Nephron progenitor cell (in vitro differentiated cells): Measurements from ENCODE around the gene HES4.

Experiments
- DNase-seq: peaks from one replicate; pipeline ENCODE4 v3.0.0; 2021
- H3K27ac Mint-ChIP-seq: 2 replicates; pipeline ENCODE4 v1.8.0; 2021; ENCODE audit warnings: mild to moderate bottlenecking, moderate library complexity, mixed read lengths
- H3K27me3 Mint-ChIP-seq: 2 replicates; pipeline ENCODE4 v1.8.0; 2021; ENCODE audit warnings: mild to moderate bottlenecking, low read depth, mixed read lengths; ENCODE audit not compliant: poor library complexity
- H3K36me3 Mint-ChIP-seq: 2 replicates; pipeline ENCODE4 v1.8.0; 2021; ENCODE audit warnings: low read depth, mixed read lengths
- H3K4me1 Mint-ChIP-seq: 2 replicates; pipeline ENCODE4 v1.8.0; 2021; ENCODE audit warnings: mixed read lengths
- H3K4me3 Mint-ChIP-seq: 2 replicates; pipeline ENCODE4 v1.8.0; 2021; ENCODE audit warnings: mild to moderate bottlenecking, moderate library complexity, mixed read lengths
- H3K9me3 Mint-ChIP-seq: 2 replicates; pipeline ENCODE4 v1.8.0; 2021; ENCODE audit warnings: mild to moderate bottlenecking, moderate library complexity, mixed read lengths
- CTCF ChIP-seq: fragments of 200-600 bp; sonication (generic); IDR thresholded peaks from 2 replicates; pipeline ENCODE4 v1.5.0; 2021; ENCODE audit warnings: antibody characterized with exemption

HES4 gene

GRCh38 chr1:956636-957035 lies 43.3 kb downstream of the HES4 start:
- Mint-ChIP-seq H3K9me3 (no peaks in the 10 kb centered on the region), H3K27ac (no peak overlapping the region), H3K4me1 (peaks cover 17% of the 10 kb centered on the region), H3K36me3 (peaks cover 23% of the 10 kb centered on the region), H3K4me3 (no peak overlapping the region), H3K27me3 (peaks cover 19% of the 10 kb centered on the region)
- TF ChIP-seq CTCF: no peak
- no peak for DNase-seq

- Mint-ChIP-seq H3K27me3 (peaks cover 15% of the 10 kb centered on the region), H3K4me1 (peaks cover 21% of the 10 kb centered on the region), H3K27ac (no peak overlapping the region), H3K4me3 (no peak overlapping the region), H3K36me3 (peaks cover 32% of the 10 kb centered on the region), H3K9me3 (no peaks in the 10 kb centered on the region)
- no peak for TF ChIP-seq CTCF
- no peak for DNase-seq
These were observed 44.4 kb downstream of the HES4 start for GRCh38 chr1:955474-955873.

- H3K4me3 Mint-ChIP-seq: no peak overlapping the region
These were observed 45.0 kb downstream of the HES4 start for GRCh38 chr1:954927-955326.

GRCh38 chr1:953524-954320 lies 46.2 kb downstream of the HES4 start:
- DNase-seq: no peak
- Mint-ChIP-seq H3K27me3 (peaks cover 3% of the 10 kb centered on the region), H3K9me3 (no peaks in the 10 kb centered on the region), H3K4me3 (no peak overlapping the region), H3K27ac (no peak overlapping the region), H3K4me1 (peaks cover 20% of the 10 kb centered on the region), H3K36me3 (peaks cover 48% of the 10 kb centered on the region)
- no peak for TF ChIP-seq CTCF

More at GRCh38 chr1:954927-955326, 45.0 kb downstream of the HES4 start:
- Mint-ChIP-seq H3K4me1 (peaks cover 21% of the 10 kb centered on the region), H3K36me3 (peaks cover 37% of the 10 kb centered on the region), H3K9me3 (no peaks in the 10 kb centered on the region), H3K27ac (no peak overlapping the region), H3K27me3 (peaks cover 10% of the 10 kb centered on the region)
- no peak for TF ChIP-seq CTCF
- no peak for DNase-seq

GRCh38 chr1:952603-953002 lies 47.3 kb downstream of the HES4 start:
- peaks cover 9% of the 10 kb centered on the region for H3K4me1 Mint-ChIP-seq
- peaks cover 47% of the 10 kb centered on the region for H3K36me3 Mint-ChIP-seq
- no peaks in the 10 kb centered on the region for H3K27me3 Mint-ChIP-seq
- no peak for DNase-seq
- H3K27ac Mint-ChIP-seq: no peak overlapping the region
- H3K9me3 Mint-ChIP-seq: no peaks in the 10 kb centered on the region
- TF ChIP-seq CTCF: no peak
- no peak overlapping the region for H3K4me3 Mint-ChIP-seq

- Mint-ChIP-seq H3K27ac (no peak overlapping the region), H3K27me3 (no peaks in the 10 kb centered on the region), H3K36me3 (peaks cover 46% of the 10 kb centered on the region), H3K4me1 (peaks cover 5% of the 10 kb centered on the region), H3K4me3 (no peak overlapping the region), H3K9me3 (no peaks in the 10 kb centered on the region)
- TF ChIP-seq CTCF: no peak
- DNase-seq: no peak
These were observed 47.7 kb downstream of the HES4 start for GRCh38 chr1:952201-952600.
